ENCODE data around the gene UNC5C.

DNA sequence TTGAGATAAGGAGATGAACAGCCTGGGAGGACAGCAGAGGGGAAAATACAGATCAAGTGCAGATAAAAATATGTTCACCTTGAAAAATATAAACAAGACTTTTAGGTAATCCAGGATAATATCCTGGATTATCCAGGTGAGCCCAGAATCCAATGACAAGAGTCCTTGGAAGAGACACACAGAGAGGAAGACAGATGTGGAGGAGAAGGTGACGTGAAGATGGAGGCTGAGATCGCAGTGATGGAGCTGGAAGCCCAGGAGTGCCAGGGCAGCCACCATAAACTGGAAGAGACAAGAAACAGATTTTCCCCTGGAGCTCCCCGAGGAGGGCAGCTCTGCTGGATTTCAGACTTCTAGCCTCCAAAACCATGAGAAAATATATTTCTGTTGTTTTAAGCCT lies 230.7 kb downstream of the UNC5C start:
- TF ChIP-seq, protein P1, sequence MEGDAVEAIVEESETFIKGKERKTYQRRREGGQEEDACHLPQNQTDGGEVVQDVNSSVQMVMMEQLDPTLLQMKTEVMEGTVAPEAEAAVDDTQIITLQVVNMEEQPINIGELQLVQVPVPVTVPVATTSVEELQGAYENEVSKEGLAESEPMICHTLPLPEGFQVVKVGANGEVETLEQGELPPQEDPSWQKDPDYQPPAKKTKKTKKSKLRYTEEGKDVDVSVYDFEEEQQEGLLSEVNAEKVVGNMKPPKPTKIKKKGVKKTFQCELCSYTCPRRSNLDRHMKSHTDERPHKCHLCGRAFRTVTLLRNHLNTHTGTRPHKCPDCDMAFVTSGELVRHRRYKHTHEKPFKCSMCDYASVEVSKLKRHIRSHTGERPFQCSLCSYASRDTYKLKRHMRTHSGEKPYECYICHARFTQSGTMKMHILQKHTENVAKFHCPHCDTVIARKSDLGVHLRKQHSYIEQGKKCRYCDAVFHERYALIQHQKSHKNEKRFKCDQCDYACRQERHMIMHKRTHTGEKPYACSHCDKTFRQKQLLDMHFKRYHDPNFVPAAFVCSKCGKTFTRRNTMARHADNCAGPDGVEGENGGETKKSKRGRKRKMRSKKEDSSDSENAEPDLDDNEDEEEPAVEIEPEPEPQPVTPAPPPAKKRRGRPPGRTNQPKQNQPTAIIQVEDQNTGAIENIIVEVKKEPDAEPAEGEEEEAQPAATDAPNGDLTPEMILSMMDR (IDR thresholded peaks at IDR 0.05): no peak
- TF ChIP-seq POLR2A (IDR thresholded peaks at IDR 0.05): no peak
